Colonic mucosa (tissue), 4 donors: ENCODE results near the gene MRTO4. TPM values are rescaled to one million over a fixed set of nuclear protein-coding genes. Genes with fewer than 3 reads are reported as not detected.
"Not testable (repeated sequence)": the region's sequence is repeated elsewhere in the genome, so short reads cannot be mapped to it uniquely, and the experiment has no call there.

ENCODE experiments used
- DNase-seq: peaks from one replicate; pipeline ENCODE4 v3.0.0-alpha.2; 2020
- H3K27ac ChIP-seq: fragments of 200-600 bp; one replicate; pipeline ENCODE4 v1.8.0; 2021
- H3K27me3 ChIP-seq: fragments of 200-600 bp; one replicate; pipeline ENCODE4 v1.8.0; 2021
- H3K36me3 ChIP-seq: fragments of 200-600 bp; one replicate; pipeline ENCODE4 v1.8.0; 2021
- H3K4me1 ChIP-seq: fragments of 200-600 bp; one replicate; pipeline ENCODE4 v1.8.0; 2021; ENCODE audit warnings: mild to moderate bottlenecking
- H3K4me3 ChIP-seq: fragments of 200-600 bp; one replicate; pipeline ENCODE4 v1.8.0; 2021
- H3K9ac ChIP-seq, 2 donors: one replicate each; pipeline ENCODE4 v1.7.0; 2013; ENCODE audit warnings: control low read depth in 2 of 2, low read depth in 2 of 2, low read length in 2 of 2
- H3K9me3 ChIP-seq: fragments of 200-600 bp; one replicate; pipeline ENCODE4 v1.8.0; 2021
- CTCF ChIP-seq: fragments of 200-600 bp; IDR thresholded peaks from one replicate; pipeline ENCODE4 v1.8.0; 2022; ENCODE audit warnings: antibody characterized with exemption, mild to moderate bottlenecking
- intact Hi-C: fragments of 100-400 bp; cut with DNase I; formaldehyde crosslinking; loops from one replicate; pipeline ENCODE4 v1.14.1; 2022
- total RNA-seq, 2 donors: library from RNA; stranded (reverse); fragmentation: NEBNext Ultra II Directional in 1 of 2; extraction: Animal tissue kit (Norgen Biotek cat#: 25700) in 1 of 2; gene quantifications; one replicate each; pipeline ENCODE4 v1.2.1, GENCODE V29; 2021
- donor health status: healthy.
- donor health status: DM: no; HTN: no; CAD: no.
- donor health status: DM: no; HTN: no; CAD: no.

MRTO4 gene
- total RNA-seq, 2 donors from 2014 or later = 12.7 to 46.0 TPM

DNA sequence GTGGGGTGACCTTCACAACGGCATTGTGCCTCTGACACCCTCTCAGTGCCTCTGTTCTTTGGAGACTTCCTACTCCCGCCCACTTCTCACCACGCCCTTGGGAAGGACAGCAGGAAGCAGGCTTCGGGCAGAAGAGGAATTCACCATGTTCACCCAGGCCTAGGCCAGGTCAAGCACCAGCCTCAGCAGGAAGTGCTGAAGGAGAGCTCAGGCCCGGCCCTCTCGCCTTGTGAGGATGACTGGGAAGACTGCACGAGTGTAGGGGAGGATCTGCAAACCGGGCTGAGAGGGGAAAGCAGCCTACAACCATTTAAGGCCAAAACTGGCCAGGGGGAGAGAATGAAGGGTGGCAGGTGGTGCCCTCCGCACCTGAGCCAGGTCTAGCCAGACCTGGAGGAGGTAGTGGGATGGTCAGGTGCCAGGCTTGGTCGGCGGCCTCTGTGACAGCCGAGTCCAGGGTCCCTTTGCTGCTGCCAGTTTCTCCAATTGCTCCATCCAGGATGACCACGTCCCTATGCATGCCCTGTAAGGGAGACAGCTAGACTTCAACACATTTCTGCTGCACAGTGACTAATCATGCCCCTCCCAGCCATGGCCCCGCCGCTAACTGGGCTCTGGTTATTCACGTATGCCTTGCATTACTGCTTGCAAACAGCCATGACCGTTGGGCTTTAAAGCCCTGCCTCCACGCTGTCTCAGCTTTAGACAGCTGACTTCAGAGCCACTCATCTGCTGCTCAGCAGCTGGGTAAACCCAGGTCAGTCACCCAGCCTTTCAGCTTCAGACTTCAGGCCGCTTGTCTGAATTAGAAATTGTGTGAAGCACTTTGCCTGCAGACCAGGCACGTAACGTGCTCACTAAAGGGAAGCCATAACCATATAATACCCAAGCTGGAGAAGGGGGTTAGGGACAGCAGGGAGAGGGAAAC, 8.9 kb downstream of the MRTO4 start:
- peak overlapping the region; percentile 12 for H3K27ac ChIP-seq
- intact Hi-C loops = no loop called here
- no peak for TF ChIP-seq CTCF
- H3K4me3 ChIP-seq = no peak overlapping the region
- no peaks in the 10 kb centered on the region for H3K27me3 ChIP-seq
- H3K4me1 ChIP-seq = no peaks in the 10 kb centered on the region
- peak; percentile 58 for DNase-seq
- H3K9me3 ChIP-seq = no peaks in the 10 kb centered on the region
- H3K9ac ChIP-seq = no peak overlapping the region
- H3K36me3 ChIP-seq = no peaks in the 10 kb centered on the region

DNA sequence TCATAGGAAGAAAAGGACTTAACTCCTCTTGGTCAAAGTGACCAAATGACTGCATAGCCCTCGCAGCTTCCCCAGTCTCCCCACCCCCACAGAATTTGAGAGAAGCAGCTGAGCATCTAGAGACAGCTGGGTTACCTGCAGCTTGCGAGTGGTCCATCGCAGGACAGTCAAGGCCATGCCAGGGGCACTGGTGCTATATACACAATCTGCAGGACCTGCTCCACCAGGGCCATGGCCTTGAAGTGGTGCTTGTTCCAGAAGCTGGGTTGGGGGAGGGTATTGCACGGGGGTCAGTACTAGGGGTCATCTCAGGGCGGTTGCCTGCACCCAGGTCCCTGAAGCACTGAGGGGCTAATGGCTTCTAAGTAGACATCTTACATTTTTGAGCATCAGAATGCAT, 10.4 kb downstream of the MRTO4 start:
- intact Hi-C loops = no loop called here
- no peak for TF ChIP-seq CTCF
- no peak overlapping the region for H3K27ac ChIP-seq
- no peak overlapping the region for H3K4me3 ChIP-seq
- H3K9me3 ChIP-seq = no peaks in the 10 kb centered on the region
- no peaks in the 10 kb centered on the region for H3K27me3 ChIP-seq
- no peak overlapping the region for H3K9ac ChIP-seq
- H3K36me3 ChIP-seq = no peaks in the 10 kb centered on the region
- DNase-seq = no peak
- H3K4me1 ChIP-seq = no peaks in the 10 kb centered on the region

DNA sequence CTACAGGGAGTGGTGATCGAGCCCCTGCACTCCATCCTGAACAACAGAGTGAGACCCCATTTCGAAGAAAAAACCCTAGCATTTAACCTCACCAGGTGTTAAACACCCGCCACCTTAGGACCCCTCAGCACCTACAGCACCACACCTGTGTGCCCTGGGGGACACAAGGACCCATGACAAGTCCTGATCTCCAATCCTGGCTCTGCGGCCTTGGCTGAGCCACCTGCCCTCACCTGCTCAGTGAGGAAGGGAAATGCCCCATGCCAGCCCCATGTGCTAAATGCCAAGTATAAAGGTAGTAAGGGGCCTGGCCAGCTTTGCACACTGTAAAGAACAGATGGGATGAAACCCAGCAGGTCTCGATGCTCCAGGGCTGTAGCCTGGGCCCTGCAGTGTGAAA, 11.1 kb downstream of the MRTO4 start:
- Histone ChIP-seq H3K27me3 (no peaks in the 10 kb centered on the region), H3K4me3 (no peak overlapping the region), H3K4me1 (no peaks in the 10 kb centered on the region), H3K9ac (no peak overlapping the region), H3K36me3 (no peaks in the 10 kb centered on the region), H3K9me3 (no peaks in the 10 kb centered on the region), H3K27ac (no peak overlapping the region)
- no peak for TF ChIP-seq CTCF
- intact Hi-C loops = no loop called here
- DNase-seq = no peak

DNA sequence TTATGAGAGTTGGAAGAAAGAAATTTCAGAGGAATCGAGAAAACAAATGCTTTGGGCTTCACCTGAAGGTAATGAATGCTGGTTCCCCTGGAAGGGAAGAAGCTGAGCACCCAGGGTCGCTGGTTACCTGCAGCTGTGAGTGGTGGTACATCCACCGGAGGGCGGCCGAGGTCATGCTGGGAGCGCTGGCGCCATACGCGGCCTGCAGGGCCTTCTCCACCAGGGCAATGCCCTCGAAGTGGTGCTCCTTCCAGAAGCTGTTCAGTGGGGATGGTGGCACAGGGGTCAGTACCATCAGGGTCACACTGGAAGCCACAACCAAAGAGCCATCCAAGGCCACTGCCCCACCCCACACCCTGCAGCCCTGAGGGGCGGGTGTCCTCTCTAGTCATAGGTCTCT, 16.8 kb downstream of the MRTO4 start:
- intact Hi-C loops = no loop called here
- H3K27me3 ChIP-seq = no peaks in the 10 kb centered on the region
- H3K27ac ChIP-seq = no peak overlapping the region
- H3K4me3 ChIP-seq = no peak overlapping the region
- H3K36me3 ChIP-seq = no peaks in the 10 kb centered on the region
- no peak for TF ChIP-seq CTCF
- no peak overlapping the region for H3K9ac ChIP-seq
- no peaks in the 10 kb centered on the region for H3K4me1 ChIP-seq
- no peak for DNase-seq
- H3K9me3 ChIP-seq = no peaks in the 10 kb centered on the region

- H3K9me3 ChIP-seq, DNase-seq, H3K9ac ChIP-seq, H3K27me3 ChIP-seq, H3K4me3 ChIP-seq, intact Hi-C loops, H3K27ac ChIP-seq, H3K4me1 ChIP-seq, H3K36me3 ChIP-seq: not testable (repeated sequence)
These were observed 18.1 kb downstream of the MRTO4 start for GRCh38 chr1:19269427-19270342.

GRCh38 chr1:19270343-19270730, 18.7 kb downstream of the MRTO4 start:
- Histone ChIP-seq H3K9ac (peak overlapping the region in 1 of 2 donors; percentile 4), H3K27ac (peak overlapping the region; percentile 44)
- intact Hi-C loops, H3K36me3 ChIP-seq, H3K9me3 ChIP-seq, H3K4me1 ChIP-seq, H3K4me3 ChIP-seq, H3K27me3 ChIP-seq: not testable (repeated sequence)
- peak; percentile 83 for DNase-seq
